AG08395 (cell line): ENCODE data around the gene VDR.
"Not testable (repeated sequence)": the region's sequence is repeated elsewhere in the genome, so short reads cannot be mapped to it uniquely, and the experiment has no call there.

ENCODE experiments used
- DNase-seq: peaks from one replicate; pipeline ENCODE4 v3.0.0; 2012; ENCODE audit warnings: mixed read lengths, low spot score

VDR gene

GRCh38 chr12:47812797-47813510, 91.8 kb downstream of the VDR start:
- DNase-seq = peak; percentile 82

- peak; percentile 58 for DNase-seq
Measured at GRCh38 chr12:47811581-47812484, 93.0 kb downstream of the VDR start.

GRCh38 chr12:47811072-47811396, 93.8 kb downstream of the VDR start:
- no peak for DNase-seq

GRCh38 chr12:47809518-47809917, 95.3 kb downstream of the VDR start:
- DNase-seq = not testable (repeated sequence)

GRCh38 chr12:47808574-47809365, 96.0 kb downstream of the VDR start:
- peak; percentile 52 for DNase-seq

GRCh38 chr12:47808050-47808449, 96.7 kb downstream of the VDR start:
- DNase-seq = no peak

- no peak for DNase-seq
Measured at GRCh38 chr12:47807338-47807737, 97.5 kb downstream of the VDR start.

- no peak for DNase-seq
Measured at GRCh38 chr12:47805417-47805816, 99.4 kb downstream of the VDR start.

GRCh38 chr12:47804171-47804570, 100.6 kb downstream of the VDR start:
- no peak for DNase-seq

GRCh38 chr12:47803191-47803875, 101.5 kb downstream of the VDR start:
- DNase-seq = no peak

GRCh38 chr12:47802312-47802711, 102.5 kb downstream of the VDR start:
- DNase-seq = no peak

- DNase-seq = no peak
Measured at GRCh38 chr12:47801904-47802246, 102.9 kb downstream of the VDR start.

- no peak for DNase-seq
Measured at GRCh38 chr12:47801170-47801903, 103.5 kb downstream of the VDR start.

- no peak for DNase-seq
Measured at GRCh38 chr12:47800582-47800981, 104.2 kb downstream of the VDR start.

GRCh38 chr12:47799357-47799955, 105.3 kb downstream of the VDR start:
- no peak for DNase-seq

GRCh38 chr12:47798382-47798948, 106.3 kb downstream of the VDR start:
- no peak for DNase-seq

GRCh38 chr12:47797441-47797840, 107.4 kb downstream of the VDR start:
- DNase-seq = no peak

- DNase-seq = no peak
Measured at GRCh38 chr12:47795814-47796411, 108.9 kb downstream of the VDR start.

- no peak for DNase-seq
Measured at GRCh38 chr12:47795121-47795813, 109.5 kb downstream of the VDR start.

GRCh38 chr12:47794679-47795078, 110.1 kb downstream of the VDR start:
- DNase-seq = no peak
